GM12873 (cell line): ENCODE data around the gene FOLR2.

Source experiments
- TF ChIP-seq, protein P1 (sequence below): IDR thresholded peaks from 2 replicates; pipeline ENCODE4 v1.5.1; 2012; ENCODE audit warnings: low read depth, mild to moderate bottlenecking, moderate library complexity, low read length, control low read depth; ENCODE audit not compliant: insufficient read depth; ENCODE audit errors: missing control alignments

FOLR2 gene

GRCh38 chr11:72204886-72205285 is 11.7 kb upstream of the FOLR2 start:
- TF ChIP-seq, protein P1, sequence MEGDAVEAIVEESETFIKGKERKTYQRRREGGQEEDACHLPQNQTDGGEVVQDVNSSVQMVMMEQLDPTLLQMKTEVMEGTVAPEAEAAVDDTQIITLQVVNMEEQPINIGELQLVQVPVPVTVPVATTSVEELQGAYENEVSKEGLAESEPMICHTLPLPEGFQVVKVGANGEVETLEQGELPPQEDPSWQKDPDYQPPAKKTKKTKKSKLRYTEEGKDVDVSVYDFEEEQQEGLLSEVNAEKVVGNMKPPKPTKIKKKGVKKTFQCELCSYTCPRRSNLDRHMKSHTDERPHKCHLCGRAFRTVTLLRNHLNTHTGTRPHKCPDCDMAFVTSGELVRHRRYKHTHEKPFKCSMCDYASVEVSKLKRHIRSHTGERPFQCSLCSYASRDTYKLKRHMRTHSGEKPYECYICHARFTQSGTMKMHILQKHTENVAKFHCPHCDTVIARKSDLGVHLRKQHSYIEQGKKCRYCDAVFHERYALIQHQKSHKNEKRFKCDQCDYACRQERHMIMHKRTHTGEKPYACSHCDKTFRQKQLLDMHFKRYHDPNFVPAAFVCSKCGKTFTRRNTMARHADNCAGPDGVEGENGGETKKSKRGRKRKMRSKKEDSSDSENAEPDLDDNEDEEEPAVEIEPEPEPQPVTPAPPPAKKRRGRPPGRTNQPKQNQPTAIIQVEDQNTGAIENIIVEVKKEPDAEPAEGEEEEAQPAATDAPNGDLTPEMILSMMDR = no peak

- TF ChIP-seq, protein P1 = no peak
These were observed 8.3 kb upstream of the FOLR2 start for GRCh38 chr11:72208281-72208680.

DNA sequence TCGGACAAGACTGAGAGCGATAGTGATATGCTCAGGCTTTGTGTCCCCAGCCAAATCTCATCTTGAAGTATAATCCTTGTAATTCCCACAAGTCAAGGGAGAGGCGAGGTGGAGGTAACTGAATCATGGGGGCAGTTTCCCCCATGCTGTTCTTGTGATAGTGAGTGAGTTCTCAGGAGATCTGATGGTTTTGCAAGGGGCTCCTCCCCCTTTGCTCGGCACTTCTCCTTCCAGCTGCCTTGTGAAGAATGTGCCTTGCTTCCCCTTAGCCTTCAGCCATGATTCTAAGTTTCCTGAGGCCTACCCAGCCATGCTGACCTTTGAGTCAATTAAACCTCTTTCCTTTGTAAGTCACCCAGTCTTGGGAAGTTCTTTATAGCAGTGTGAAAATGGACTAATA is 7.5 kb upstream of the FOLR2 start:
- TF ChIP-seq, protein P1 = no peak

DNA sequence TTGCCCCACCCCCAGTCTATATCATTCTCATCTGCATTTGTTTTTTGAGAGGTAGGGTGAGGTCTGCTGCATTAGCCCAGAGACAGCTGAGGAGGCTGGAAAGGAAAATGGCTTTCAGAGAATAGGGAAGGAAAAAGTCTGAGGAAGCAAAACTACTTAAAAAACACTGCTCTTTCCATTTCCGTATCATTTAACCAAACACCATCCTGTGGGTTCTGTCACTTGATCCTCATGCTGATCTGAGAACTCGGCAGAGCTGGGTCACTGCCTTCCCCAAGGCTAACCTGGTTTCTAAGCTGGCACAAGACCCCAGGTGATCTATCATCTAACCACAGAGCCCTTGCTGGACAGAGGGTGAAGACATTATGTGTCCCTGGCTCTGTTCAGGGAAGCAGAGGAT is 1.2 kb downstream of the FOLR2 start:
- TF ChIP-seq, protein P1 = no peak

GRCh38 chr11:72218251-72218745 is 1.7 kb downstream of the FOLR2 start:
- TF ChIP-seq, protein P1 = no peak

- TF ChIP-seq, protein P1 = no peak
These were observed 4.2 kb downstream of the FOLR2 start for GRCh38 chr11:72220696-72221363.

DNA sequence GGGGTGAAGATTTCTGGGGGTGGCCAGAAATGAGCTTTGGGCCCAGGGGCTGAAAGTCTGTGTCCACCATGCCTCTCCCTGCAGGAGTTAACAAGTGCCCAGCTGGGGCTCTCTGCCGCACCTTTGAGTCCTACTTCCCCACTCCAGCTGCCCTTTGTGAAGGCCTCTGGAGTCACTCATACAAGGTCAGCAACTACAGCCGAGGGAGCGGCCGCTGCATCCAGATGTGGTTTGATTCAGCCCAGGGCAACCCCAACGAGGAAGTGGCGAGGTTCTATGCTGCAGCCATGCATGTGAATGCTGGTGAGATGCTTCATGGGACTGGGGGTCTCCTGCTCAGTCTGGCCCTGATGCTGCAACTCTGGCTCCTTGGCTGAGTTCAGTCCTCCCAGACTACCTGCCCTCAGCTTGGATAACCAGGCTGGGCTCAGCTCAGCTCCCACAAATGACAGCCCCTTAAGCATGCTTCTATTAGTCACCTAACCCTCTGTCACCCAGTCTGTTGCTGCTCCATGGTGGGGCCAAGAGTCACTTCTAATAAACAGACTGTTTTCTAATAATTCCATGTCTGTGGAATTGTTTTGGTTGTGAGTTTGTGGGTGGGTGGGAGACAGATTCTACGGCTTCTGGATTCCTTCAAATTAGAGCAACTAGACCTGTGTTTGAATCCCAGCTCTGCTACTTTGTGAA is 4.9 kb downstream of the FOLR2 start:
- TF ChIP-seq, protein P1 = no peak
